Measurements from ENCODE around the gene MAPK8IP1. TPM values are rescaled to one million over a fixed set of nuclear protein-coding genes. Genes with fewer than 3 reads are reported as not detected.

Gene MAPK8IP1
- polyA plus RNA-seq, 1 donor (not counting 4 experiments of a cell fraction or from before 2014, with no cell fraction given): 0.51 TPM

- H3K27me3 ChIP-seq (ENCODE audit: control insufficient read depth, extremely low read depth, insufficient read depth, low read length): no peaks in the 10 kb centered on the region
- peak within 1 kb of the TSS; percentile 87 to 92 (median 91) for H3K4me3 ChIP-seq (ENCODE audit: control insufficient read depth in 2 of 3, extremely low read depth in 1 of 3, insufficient read depth in 2 of 3, low read depth in 1 of 3, low read length in 3 of 3)
- H3K4me2 ChIP-seq (ENCODE audit: control insufficient read depth, extremely low read depth, insufficient read depth, low read depth, low read length): peak within 1 kb of the TSS; percentile 85
- DNase-seq (ENCODE audit: low read depth, low spot score) (peak; percentile 98), FAIRE-seq (peak; percentile 39)
- peaks cover 14 to 23% of the 10 kb centered on the region in 2 experiments for H3K36me3 ChIP-seq (ENCODE audit: control insufficient read depth in 2 of 2, extremely low read depth in 1 of 2, insufficient read depth in 2 of 2, low read length in 2 of 2)
- H3K9me1 ChIP-seq (ENCODE audit: control insufficient read depth, extremely low read depth, insufficient read depth, low read length): peaks cover 5% of the 10 kb centered on the region
- peak within 1 kb of the TSS; percentile 91 for H3K9ac ChIP-seq (ENCODE audit: control insufficient read depth, extremely low read depth, insufficient read depth, low read length)
- H2AFZ ChIP-seq (ENCODE audit: control insufficient read depth, low read length): peak within 1 kb of the TSS; percentile 79
- H3K4me1 ChIP-seq (ENCODE audit: control insufficient read depth, extremely low read depth, insufficient read depth, low read length): peaks cover 8% of the 10 kb centered on the region
- H3K79me2 ChIP-seq (ENCODE audit: control insufficient read depth, insufficient read depth, low read length): peaks cover 23% of the 10 kb centered on the region
- H3K27ac ChIP-seq (ENCODE audit: control insufficient read depth, insufficient read depth, low read length): peak within 1 kb of the TSS; percentile 86
- H3K9me3 ChIP-seq (ENCODE audit: control insufficient read depth, low read depth, low read length): no peaks in the 10 kb centered on the region
- H4K20me1 ChIP-seq (ENCODE audit: control insufficient read depth, extremely low read depth, insufficient read depth, low read length): no peaks in the 10 kb centered on the region
- TF ChIP-seq CTCF (optimal IDR thresholded peaks at IDR 0.05 in 1 of 3, IDR thresholded peaks at IDR 0.05 in 1 of 3, conservative IDR thresholded peaks at IDR 0.05 in 1 of 3; ENCODE audit: extremely low read depth in 1 of 3, insufficient read depth in 2 of 3, low read length in 3 of 3) (no peak), EZH2 (IDR thresholded peaks at IDR 0.05; ENCODE audit: low read length) (no peak)
- dilution Hi-C loops (cut with MboI; ENCODE audit: extremely low pct_ligation_motif_present, low sequenced_read_pairs): no loop called here
Observed at GRCh38 chr11:45917623-45918330, 32.3 kb downstream of the MAPK8IP1 start, which contains the start of gene PEX16. Gene PEX16 (minus strand): TSS chr11:45917877. CDS start chr11:45917811, 66 bp downstream.

- peaks cover 13 to 21% of the 10 kb centered on the region in 2 experiments for H3K36me3 ChIP-seq (ENCODE audit: control insufficient read depth in 2 of 2, extremely low read depth in 1 of 2, insufficient read depth in 2 of 2, low read length in 2 of 2)
- no peaks in the 10 kb centered on the region for H3K9me3 ChIP-seq (ENCODE audit: control insufficient read depth, low read depth, low read length)
- TF ChIP-seq EZH2 (IDR thresholded peaks at IDR 0.05; ENCODE audit: low read length) (no peak), CTCF (optimal IDR thresholded peaks at IDR 0.05 in 1 of 3, IDR thresholded peaks at IDR 0.05 in 1 of 3, conservative IDR thresholded peaks at IDR 0.05 in 1 of 3; ENCODE audit: extremely low read depth in 1 of 3, insufficient read depth in 2 of 3, low read length in 3 of 3) (no peak)
- H3K4me3 ChIP-seq (ENCODE audit: control insufficient read depth in 2 of 3, extremely low read depth in 1 of 3, insufficient read depth in 2 of 3, low read depth in 1 of 3, low read length in 3 of 3): peak overlapping the region; percentile 87 to 92 (median 91)
- H3K27ac ChIP-seq (ENCODE audit: control insufficient read depth, insufficient read depth, low read length): peak overlapping the region; percentile 86
- peak overlapping the region; percentile 79 for H2AFZ ChIP-seq (ENCODE audit: control insufficient read depth, low read length)
- DNase-seq (ENCODE audit: low read depth, low spot score): no peak
- H3K79me2 ChIP-seq (ENCODE audit: control insufficient read depth, insufficient read depth, low read length): peaks cover 26% of the 10 kb centered on the region
- FAIRE-seq: peak; percentile 44
- no peaks in the 10 kb centered on the region for H4K20me1 ChIP-seq (ENCODE audit: control insufficient read depth, extremely low read depth, insufficient read depth, low read length)
- dilution Hi-C loops (cut with MboI; ENCODE audit: extremely low pct_ligation_motif_present, low sequenced_read_pairs): no loop called here
- H3K9me1 ChIP-seq (ENCODE audit: control insufficient read depth, extremely low read depth, insufficient read depth, low read length): peaks cover 5% of the 10 kb centered on the region
- H3K4me1 ChIP-seq (ENCODE audit: control insufficient read depth, extremely low read depth, insufficient read depth, low read length): peaks cover 8% of the 10 kb centered on the region
- peak overlapping the region; percentile 85 for H3K4me2 ChIP-seq (ENCODE audit: control insufficient read depth, extremely low read depth, insufficient read depth, low read depth, low read length)
- H3K27me3 ChIP-seq (ENCODE audit: control insufficient read depth, extremely low read depth, insufficient read depth, low read length): no peaks in the 10 kb centered on the region
- peak overlapping the region; percentile 91 for H3K9ac ChIP-seq (ENCODE audit: control insufficient read depth, extremely low read depth, insufficient read depth, low read length)
Observed at GRCh38 chr11:45918331-45918941, 33.0 kb downstream of the MAPK8IP1 start.

Measured in keratinocyte (primary cell).